ENCODE results near the gene MTA1. TPM values are rescaled to one million over a fixed set of nuclear protein-coding genes. Genes with fewer than 3 reads are reported as not detected.

MTA1 gene
- total RNA-seq, 1 donor, result 33.9 TPM

- no peak overlapping the region for H3K4me3 ChIP-seq (ENCODE audit: low read length)
- no peaks in the 10 kb centered on the region for H3K9me3 ChIP-seq (ENCODE audit: low read depth, low read length)
- H3K27me3 ChIP-seq (ENCODE audit: insufficient read depth, low read length), result no peaks in the 10 kb centered on the region
- H3K4me1 ChIP-seq (ENCODE audit: insufficient read depth, low read length), result peaks cover 4% of the 10 kb centered on the region
These were observed 17.5 kb downstream of the MTA1 start for GRCh38 chr14:105436891-105437722.

GRCh38 chr14:105437723-105438500 lies 18.3 kb downstream of the MTA1 start:
- Histone ChIP-seq H3K9me3 (ENCODE audit: low read depth, low read length) (no peaks in the 10 kb centered on the region), H3K4me3 (ENCODE audit: low read length) (no peak overlapping the region), H3K27me3 (ENCODE audit: insufficient read depth, low read length) (no peaks in the 10 kb centered on the region)

GRCh38 chr14:105439179-105439578 lies 19.6 kb downstream of the MTA1 start:
- Histone ChIP-seq H3K4me1 (ENCODE audit: insufficient read depth, low read length) (peaks cover 4% of the 10 kb centered on the region), H3K9me3 (ENCODE audit: low read depth, low read length) (no peaks in the 10 kb centered on the region), H3K4me3 (ENCODE audit: low read length) (no peak overlapping the region), H3K27me3 (ENCODE audit: insufficient read depth, low read length) (no peaks in the 10 kb centered on the region)

More at GRCh38 chr14:105437723-105438500, 18.3 kb downstream of the MTA1 start:
- H3K4me1 ChIP-seq (ENCODE audit: insufficient read depth, low read length), result peaks cover 4% of the 10 kb centered on the region

GRCh38 chr14:105439710-105440553 lies 20.3 kb downstream of the MTA1 start:
- Histone ChIP-seq H3K4me1 (ENCODE audit: insufficient read depth, low read length) (peaks cover 4% of the 10 kb centered on the region), H3K4me3 (ENCODE audit: low read length) (no peak overlapping the region), H3K9me3 (ENCODE audit: low read depth, low read length) (no peaks in the 10 kb centered on the region), H3K27me3 (ENCODE audit: insufficient read depth, low read length) (no peaks in the 10 kb centered on the region)

- Histone ChIP-seq H3K4me3 (ENCODE audit: low read length) (no peak overlapping the region), H3K9me3 (ENCODE audit: low read depth, low read length) (no peaks in the 10 kb centered on the region), H3K4me1 (ENCODE audit: insufficient read depth, low read length) (no peaks in the 10 kb centered on the region), H3K27me3 (ENCODE audit: insufficient read depth, low read length) (no peaks in the 10 kb centered on the region)
These were observed 20.9 kb downstream of the MTA1 start for GRCh38 chr14:105440554-105440900.

- no peaks in the 10 kb centered on the region for H3K9me3 ChIP-seq (ENCODE audit: low read depth, low read length)
- H3K4me1 ChIP-seq (ENCODE audit: insufficient read depth, low read length), result no peaks in the 10 kb centered on the region
- H3K4me3 ChIP-seq (ENCODE audit: low read length), result no peak overlapping the region
- H3K27me3 ChIP-seq (ENCODE audit: insufficient read depth, low read length), result no peaks in the 10 kb centered on the region
These were observed 21.4 kb downstream of the MTA1 start for GRCh38 chr14:105440992-105441391.

- no peaks in the 10 kb centered on the region for H3K9me3 ChIP-seq (ENCODE audit: low read depth, low read length)
- no peaks in the 10 kb centered on the region for H3K27me3 ChIP-seq (ENCODE audit: insufficient read depth, low read length)
- no peaks in the 10 kb centered on the region for H3K4me1 ChIP-seq (ENCODE audit: insufficient read depth, low read length)
- H3K4me3 ChIP-seq (ENCODE audit: low read length), result no peak overlapping the region
These were observed 22.5 kb downstream of the MTA1 start for GRCh38 chr14:105442125-105442524.

- Histone ChIP-seq H3K4me1 (ENCODE audit: insufficient read depth, low read length) (no peaks in the 10 kb centered on the region), H3K27me3 (ENCODE audit: insufficient read depth, low read length) (no peaks in the 10 kb centered on the region), H3K4me3 (ENCODE audit: low read length) (no peak overlapping the region), H3K9me3 (ENCODE audit: low read depth, low read length) (no peaks in the 10 kb centered on the region)
These were observed 23.2 kb downstream of the MTA1 start for GRCh38 chr14:105442834-105443233.

- Histone ChIP-seq H3K9me3 (ENCODE audit: low read depth, low read length) (no peaks in the 10 kb centered on the region), H3K4me1 (ENCODE audit: insufficient read depth, low read length) (no peaks in the 10 kb centered on the region), H3K27me3 (ENCODE audit: insufficient read depth, low read length) (no peaks in the 10 kb centered on the region), H3K4me3 (ENCODE audit: low read length) (no peak overlapping the region)
These were observed 25.2 kb downstream of the MTA1 start for GRCh38 chr14:105444859-105445258.

- no peaks in the 10 kb centered on the region for H3K4me1 ChIP-seq (ENCODE audit: insufficient read depth, low read length)
- no peak overlapping the region for H3K4me3 ChIP-seq (ENCODE audit: low read length)
These were observed 25.7 kb downstream of the MTA1 start for GRCh38 chr14:105445290-105445689.

GRCh38 chr14:105445901-105446845 lies 26.5 kb downstream of the MTA1 start:
- Histone ChIP-seq H3K4me3 (ENCODE audit: low read length) (no peak overlapping the region), H3K4me1 (ENCODE audit: insufficient read depth, low read length) (no peaks in the 10 kb centered on the region)

More at GRCh38 chr14:105445290-105445689, 25.7 kb downstream of the MTA1 start:
- Histone ChIP-seq H3K9me3 (ENCODE audit: low read depth, low read length) (no peaks in the 10 kb centered on the region), H3K27me3 (ENCODE audit: insufficient read depth, low read length) (no peaks in the 10 kb centered on the region)

GRCh38 chr14:105446971-105447370 lies 27.3 kb downstream of the MTA1 start:
- Histone ChIP-seq H3K4me3 (ENCODE audit: low read length) (no peak overlapping the region), H3K9me3 (ENCODE audit: low read depth, low read length) (no peaks in the 10 kb centered on the region), H3K27me3 (ENCODE audit: insufficient read depth, low read length) (no peaks in the 10 kb centered on the region), H3K4me1 (ENCODE audit: insufficient read depth, low read length) (no peaks in the 10 kb centered on the region)

More at GRCh38 chr14:105445901-105446845, 26.5 kb downstream of the MTA1 start:
- Histone ChIP-seq H3K27me3 (ENCODE audit: insufficient read depth, low read length) (no peaks in the 10 kb centered on the region), H3K9me3 (ENCODE audit: low read depth, low read length) (no peaks in the 10 kb centered on the region)

- Histone ChIP-seq H3K4me3 (ENCODE audit: low read length) (no peak overlapping the region), H3K9me3 (ENCODE audit: low read depth, low read length) (no peaks in the 10 kb centered on the region), H3K27me3 (ENCODE audit: insufficient read depth, low read length) (no peaks in the 10 kb centered on the region), H3K4me1 (ENCODE audit: insufficient read depth, low read length) (no peaks in the 10 kb centered on the region)
These were observed 28.3 kb downstream of the MTA1 start for GRCh38 chr14:105447651-105448640.

Data from mononuclear cell (primary cell).